ENCODE data around the gene MTMR10.

The MTMR10 gene

DNA sequence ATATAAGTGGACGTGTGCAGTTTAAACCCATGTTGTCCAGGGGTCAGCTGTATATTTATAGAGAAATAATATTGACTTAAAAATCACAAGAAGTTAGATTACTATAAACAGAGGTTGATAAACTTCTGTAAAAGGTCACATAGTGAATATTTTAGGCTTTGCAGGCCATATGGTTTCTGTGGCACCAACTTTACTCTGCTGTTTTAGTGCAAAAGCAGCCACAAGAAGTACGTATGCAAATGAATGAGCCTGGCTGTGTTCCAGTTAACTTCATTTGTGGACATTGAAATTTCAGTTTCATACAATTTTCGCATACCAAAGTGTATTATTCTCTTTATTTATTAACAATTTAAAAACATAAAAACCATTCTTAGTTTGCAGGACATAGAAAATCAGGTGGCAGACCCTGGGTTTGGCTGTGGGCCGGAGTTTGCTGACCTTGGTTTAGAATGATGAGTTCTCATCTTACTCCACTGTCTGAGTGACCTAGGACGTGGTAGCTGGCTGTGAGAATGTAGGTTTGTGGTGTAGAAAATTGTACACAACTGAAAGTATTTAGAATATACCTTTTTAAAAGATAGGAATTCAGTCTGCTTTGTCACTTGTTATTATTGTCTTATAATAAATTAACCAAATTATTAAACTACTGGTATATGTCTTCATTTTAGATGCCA lies 71.4 kb downstream of the MTMR10 start:
- no peak for DNase-seq

DNA sequence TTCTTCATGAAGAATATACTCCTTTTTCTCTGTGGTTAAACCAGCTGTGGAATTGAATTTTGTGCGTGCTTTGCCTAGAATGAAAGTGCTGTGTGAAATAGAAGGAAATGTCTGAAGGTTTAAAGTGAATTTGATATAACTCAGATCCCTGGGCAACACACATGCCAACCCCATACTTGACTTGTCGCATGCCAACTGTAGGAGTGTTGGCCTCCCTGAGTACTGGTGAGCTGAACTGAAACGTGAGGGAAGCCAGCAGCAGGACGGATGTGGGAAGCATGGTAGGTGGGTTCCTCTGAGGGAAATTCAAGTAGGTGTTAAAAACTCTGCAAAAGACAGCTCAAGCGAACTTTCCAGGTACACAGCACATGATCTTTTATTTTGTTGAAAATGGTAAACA lies 73.1 kb downstream of the MTMR10 start:
- DNase-seq: no peak

DNA sequence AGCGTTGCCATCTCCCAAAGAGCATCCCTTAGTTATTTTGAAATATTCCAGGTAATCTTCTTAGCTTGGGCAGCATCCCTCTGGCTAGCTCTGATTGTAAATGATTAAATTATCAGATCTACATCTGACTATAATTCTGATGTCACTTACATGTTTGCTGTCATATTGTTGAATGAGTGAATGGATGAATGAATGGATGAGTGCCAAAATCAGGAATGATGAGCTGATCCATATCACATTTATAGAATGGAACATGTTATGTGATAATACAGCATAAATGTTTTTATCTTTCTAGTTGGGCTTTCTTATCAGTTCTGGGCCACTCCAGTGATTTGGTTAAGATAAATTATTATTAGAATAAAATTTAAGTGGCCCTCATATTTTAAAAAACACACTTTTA lies 73.8 kb downstream of the MTMR10 start:
- DNase-seq: no peak

DNA sequence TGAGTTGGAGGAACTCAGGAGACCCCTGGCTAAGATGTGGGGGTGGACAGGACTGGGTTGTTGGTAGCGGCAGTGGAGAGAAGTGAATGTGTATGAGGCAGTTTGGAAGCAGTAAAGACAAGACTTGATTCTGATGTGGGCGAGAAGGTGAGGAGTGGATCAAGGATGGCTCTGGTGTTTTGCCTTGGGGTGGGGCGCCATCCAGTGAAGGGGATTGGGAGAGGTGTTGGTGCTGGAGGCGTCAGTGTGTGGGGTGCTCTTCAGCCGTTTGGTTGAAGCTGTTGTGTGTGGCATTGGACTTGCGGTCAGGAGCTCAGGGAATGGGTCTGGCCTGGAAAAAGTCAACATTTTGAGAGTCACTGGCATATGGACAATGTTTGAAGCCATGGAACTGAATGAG lies 74.4 kb downstream of the MTMR10 start:
- DNase-seq: no peak

DNA sequence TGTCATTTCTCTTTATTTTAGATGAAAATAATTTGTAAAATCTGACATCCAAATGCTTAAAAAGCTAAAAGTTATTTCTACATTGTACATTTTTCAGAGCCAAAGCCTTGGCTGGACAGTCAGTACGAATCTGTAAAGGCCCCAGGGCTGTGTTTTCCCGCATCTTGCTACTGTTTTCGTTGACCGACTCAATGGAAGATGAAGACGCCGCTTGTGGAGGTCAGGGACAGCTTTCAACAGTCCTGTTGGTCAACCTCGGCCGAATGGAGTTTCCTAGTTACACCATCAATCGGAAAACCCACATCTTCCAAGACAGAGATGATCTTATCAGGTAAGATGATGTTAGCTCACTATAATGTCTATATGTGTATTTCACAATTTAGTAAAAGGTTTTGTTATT lies 77.7 kb downstream of the MTMR10 start:
- DNase-seq: no peak

DNA sequence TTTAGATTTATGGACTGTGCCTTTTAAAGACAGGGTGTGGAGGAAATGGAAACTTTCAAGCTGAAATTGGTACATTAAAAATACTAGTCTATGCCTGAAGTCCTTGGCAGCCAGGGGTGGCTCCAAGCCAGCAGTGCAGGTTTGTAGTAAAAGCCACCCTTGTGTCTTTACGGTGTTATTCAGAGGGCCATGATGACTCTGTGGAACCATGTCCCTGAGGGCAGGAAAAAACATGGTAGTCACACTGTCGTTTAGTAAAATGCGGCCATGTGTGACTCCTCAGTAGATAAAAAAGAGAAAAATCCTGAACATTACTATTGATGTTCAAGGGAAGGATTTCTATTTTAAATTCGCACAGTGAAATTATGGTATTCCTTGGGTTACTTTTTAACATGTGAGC lies 85.1 kb downstream of the MTMR10 start:
- DNase-seq: no peak

DNA sequence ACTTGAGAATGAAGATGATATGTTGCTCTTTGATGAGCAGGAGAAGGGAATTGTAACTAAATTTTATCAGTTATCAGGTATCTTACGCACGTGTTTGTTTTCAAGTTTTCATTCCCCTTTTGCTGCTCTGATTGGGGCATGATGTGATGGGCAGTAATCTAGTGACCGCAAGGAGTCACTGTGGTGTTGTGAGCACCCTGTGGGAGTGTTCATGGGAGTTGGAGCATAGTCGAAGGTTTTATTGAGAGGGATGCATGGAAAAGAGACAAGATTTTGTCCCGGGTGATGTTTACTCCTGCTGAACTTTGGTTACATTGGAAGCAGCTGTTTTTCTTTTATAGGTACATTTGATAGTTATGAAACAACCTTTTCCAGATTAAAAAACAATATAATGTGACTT lies 85.6 kb downstream of the MTMR10 start:
- DNase-seq: no peak

DNA sequence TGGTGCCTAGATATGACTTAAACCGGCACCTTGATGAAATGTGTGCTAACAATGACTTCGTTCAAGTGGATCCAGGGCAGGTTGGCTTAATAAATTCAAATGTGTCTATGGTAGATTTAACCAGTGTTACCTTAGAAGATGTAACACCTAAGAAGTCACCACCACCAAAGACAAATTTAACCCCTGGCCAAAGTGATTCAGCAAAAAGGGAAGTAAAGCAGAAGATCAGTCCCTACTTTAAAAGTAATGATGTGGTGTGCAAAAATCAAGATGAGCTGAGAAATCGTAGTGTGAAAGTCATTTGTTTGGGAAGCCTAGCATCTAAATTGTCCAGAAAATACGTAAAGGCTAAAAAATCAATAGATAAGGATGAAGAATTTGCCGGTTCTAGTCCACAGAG lies 86.6 kb downstream of the MTMR10 start:
- DNase-seq: no peak

DNA sequence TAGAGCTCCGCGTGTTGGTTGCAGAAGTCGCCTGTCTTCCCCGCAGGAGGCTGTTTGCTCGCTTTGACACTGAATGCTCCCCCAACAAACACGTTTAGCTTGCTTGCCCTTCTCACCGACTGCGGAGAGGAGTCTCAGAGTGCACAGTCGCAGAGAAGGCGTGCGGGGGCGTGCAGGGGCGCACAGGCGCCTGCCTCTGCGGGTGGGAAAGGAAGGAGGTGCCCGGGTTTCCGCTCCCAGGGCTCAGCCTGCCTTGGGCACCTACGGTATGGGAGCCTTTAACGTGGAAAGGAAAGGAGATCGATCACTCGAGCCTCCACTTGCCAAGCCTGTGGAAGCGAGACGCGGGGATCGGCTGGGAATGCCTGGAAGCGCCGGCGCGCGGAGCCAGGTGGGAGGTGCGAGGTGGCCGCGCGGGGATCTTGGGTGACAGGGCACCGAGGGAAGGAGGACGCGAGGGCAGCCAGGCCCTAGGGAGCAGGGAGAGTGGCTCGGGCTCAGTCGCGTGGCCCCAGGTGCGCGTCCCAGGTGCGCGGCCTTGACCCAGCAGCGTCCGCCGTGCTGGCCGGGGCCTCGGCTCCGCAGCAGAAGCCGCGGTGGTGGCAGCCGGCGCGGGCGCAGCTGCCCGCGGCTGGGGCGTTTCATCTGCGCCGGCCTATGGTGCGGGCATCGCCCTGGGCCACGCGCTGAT lies 87.8 kb downstream of the MTMR10 start, which contains the start of gene FAN1:
Gene FAN1 (plus strand): TSS at position 419 of the 691 bp plus-strand sequence. CDS start 749 bp downstream, outside the sequence.
- peak; percentile 54 for DNase-seq

DNA sequence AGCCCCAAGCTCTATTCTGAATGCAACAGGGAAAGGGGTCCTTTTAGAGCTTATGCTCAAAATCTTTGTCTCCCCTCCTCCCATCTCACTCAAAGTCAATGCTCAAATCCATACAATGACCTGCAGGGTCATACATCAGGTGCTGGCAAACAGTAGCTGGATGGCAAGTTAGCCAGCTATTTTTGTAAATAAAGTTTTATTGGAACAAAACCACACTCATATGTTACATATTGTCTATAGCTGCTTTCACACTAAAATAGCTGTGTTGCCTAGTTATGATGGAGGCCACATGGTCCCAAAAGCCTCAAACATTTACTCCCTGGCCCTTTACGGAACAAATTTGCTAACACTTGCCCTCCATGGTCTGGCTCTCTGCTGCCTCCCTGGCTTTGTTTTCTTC lies 89.5 kb downstream of the MTMR10 start:
- no peak for DNase-seq

DNA sequence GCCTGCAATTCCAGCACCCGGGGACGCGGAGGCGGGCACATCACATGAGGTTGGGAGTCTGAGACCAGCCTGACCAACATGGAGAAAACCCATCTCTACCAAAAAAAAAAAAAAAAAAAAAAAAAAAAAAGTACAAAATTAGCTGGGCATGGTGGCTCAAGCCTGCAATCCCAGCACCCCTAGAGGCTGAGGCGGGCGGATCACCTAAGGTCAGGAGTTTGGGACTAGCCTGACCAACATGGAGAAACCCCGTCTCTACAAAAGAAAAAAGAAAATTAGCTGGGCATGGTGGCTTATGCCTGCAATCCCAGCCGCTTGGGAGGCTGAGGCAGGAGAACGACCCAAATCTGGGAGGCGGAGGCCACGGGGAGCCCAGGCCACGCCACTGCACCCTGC lies 95.2 kb downstream of the MTMR10 start:
- no peak for DNase-seq

DNA sequence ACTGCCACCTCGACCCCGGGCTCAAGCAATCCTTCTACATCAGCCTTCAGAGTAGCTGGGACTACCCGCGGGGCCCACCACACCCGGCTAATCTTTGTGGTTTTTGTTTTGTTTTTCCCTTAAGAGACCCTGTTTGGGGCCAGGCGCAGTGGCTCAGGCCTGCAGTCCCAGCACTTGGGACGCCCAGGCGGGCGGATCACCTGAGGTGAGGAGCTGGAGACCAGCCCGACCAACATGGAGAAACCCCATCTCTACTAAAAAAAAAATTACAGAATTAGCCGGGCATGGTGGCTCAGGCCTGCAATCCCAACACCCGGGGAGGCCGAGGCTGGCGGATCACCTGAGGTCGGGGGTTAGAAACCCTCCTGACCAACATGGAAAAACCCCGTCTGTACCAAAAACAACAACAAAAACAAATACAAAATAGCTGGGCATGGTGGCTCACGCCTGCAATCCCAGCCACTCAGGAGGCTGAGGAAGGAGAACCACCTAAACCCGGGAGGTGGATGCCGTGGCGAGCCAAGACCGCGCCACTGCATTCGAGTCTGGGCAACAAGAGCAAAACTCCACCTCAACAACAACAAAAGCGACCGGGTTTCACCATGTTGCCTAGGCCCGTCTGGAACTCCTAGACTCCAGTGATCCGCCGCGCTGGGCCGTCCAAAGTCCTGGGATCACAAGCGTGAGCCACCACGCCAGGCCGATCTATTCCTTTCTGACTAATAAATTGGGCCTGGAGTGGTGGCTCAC lies 95.8 kb downstream of the MTMR10 start:
- DNase-seq: no peak

DNA sequence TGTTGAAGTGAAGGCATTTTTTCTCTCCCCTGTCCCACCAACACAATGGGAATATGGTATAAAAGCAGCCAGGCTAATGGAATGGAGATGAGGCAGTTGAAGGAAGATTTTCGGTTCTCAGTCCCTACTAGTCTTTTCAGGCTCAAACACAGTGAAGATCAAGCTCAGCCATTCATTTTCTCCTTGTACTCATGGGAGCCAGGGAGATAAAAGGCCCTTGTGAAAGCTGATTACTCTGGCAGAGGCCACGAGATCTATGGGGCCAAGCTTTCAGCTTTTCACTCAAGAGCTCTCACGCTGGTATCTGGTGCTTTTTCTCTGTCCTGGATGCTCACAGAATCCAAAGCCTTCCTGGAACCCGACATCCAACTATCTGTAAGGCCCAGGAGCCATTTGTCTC lies 102.2 kb downstream of the MTMR10 start:
- DNase-seq: no peak

Data from NCI-H1048 (cell line).